H9 (cell line): ENCODE measurements around the gene PKDCC. TPM values are rescaled to one million over a fixed set of nuclear protein-coding genes. Genes with fewer than 3 reads are reported as not detected.

Experiments
- DNase-seq: peaks from one replicate; pipeline ENCODE4 v3.0.0-alpha.2; 2017
- H2AFZ ChIP-seq: one replicate; pipeline ENCODE4 v1.6.1; 2013; ENCODE audit warnings: mild to moderate bottlenecking, low read length, control low read depth, moderate library complexity
- H2AK5ac ChIP-seq: 2 replicates; pipeline ENCODE4 v1.6.1; 2013; ENCODE audit warnings: low read length, control low read depth, mixed read lengths; ENCODE audit not compliant: insufficient read length
- H2BK120ac ChIP-seq: one replicate; pipeline ENCODE4 v1.6.1; 2013; ENCODE audit warnings: low read depth, mild to moderate bottlenecking, low read length, control low read depth, inconsistent platforms; ENCODE audit not compliant: poor library complexity, severe bottlenecking
- H2BK12ac ChIP-seq: 2 replicates; pipeline ENCODE4 v1.6.1; 2013; ENCODE audit warnings: low read length, control low read depth, mixed read lengths, low read depth; ENCODE audit not compliant: insufficient read length
- H2BK15ac ChIP-seq: 2 replicates; pipeline ENCODE4 v1.6.1; 2013; ENCODE audit warnings: low read depth, low read length, control low read depth
- H2BK20ac ChIP-seq: one replicate; pipeline ENCODE4 v1.6.1; 2013; ENCODE audit warnings: low read depth, mild to moderate bottlenecking, low read length, control low read depth, inconsistent platforms; ENCODE audit not compliant: poor library complexity, severe bottlenecking
- H2BK5ac ChIP-seq: 2 replicates; pipeline ENCODE4 v1.6.1; 2013; ENCODE audit warnings: low read length, control low read depth, mixed read lengths; ENCODE audit not compliant: insufficient read length
- H3K14ac ChIP-seq: 2 replicates; pipeline ENCODE4 v1.6.1; 2013; ENCODE audit warnings: low read length, control low read depth; ENCODE audit not compliant: insufficient read depth
- H3K18ac ChIP-seq: 2 replicates; pipeline ENCODE4 v1.6.1; 2013; ENCODE audit warnings: low read depth, mild to moderate bottlenecking, mixed read lengths, low read length, control low read depth; ENCODE audit not compliant: insufficient read length
- H3K23ac ChIP-seq: 2 replicates; pipeline ENCODE4 v1.6.1; 2013; ENCODE audit warnings: low read length, control low read depth, mixed read lengths, low read depth; ENCODE audit not compliant: insufficient read length
- H3K23me2 ChIP-seq: 2 replicates; pipeline ENCODE4 v1.6.1; 2013; ENCODE audit warnings: low read depth, mild to moderate bottlenecking, mixed read lengths, low read length, control low read depth; ENCODE audit not compliant: insufficient read length, poor library complexity, severe bottlenecking
- H3K27ac ChIP-seq: 2 replicates; pipeline ENCODE4 v1.5.1; 2013; ENCODE audit warnings: low read length, control low read depth, mixed read lengths, low read depth; ENCODE audit not compliant: insufficient read length
- H3K27me3 ChIP-seq: 2 replicates; pipeline ENCODE4 v1.6.1; 2013; ENCODE audit warnings: low read length, control low read depth, inconsistent platforms; ENCODE audit not compliant: insufficient read depth
- H3K4ac ChIP-seq: 2 replicates; pipeline ENCODE4 v1.6.1; 2013; ENCODE audit warnings: low read depth, mild to moderate bottlenecking, control low read depth, inconsistent platforms, low read length, moderate library complexity
- H3K4me1 ChIP-seq: 2 replicates; pipeline ENCODE4 v1.6.1; 2013; ENCODE audit warnings: low read length, control low read depth, inconsistent platforms; ENCODE audit not compliant: insufficient read depth
- H3K4me2 ChIP-seq: 2 replicates; pipeline ENCODE4 v1.6.1; 2013; ENCODE audit warnings: low read length, control low read depth, mixed read lengths; ENCODE audit not compliant: insufficient read length, insufficient read depth
- H3K56ac ChIP-seq: 2 replicates; pipeline ENCODE4 v1.6.1; 2013; ENCODE audit warnings: low read depth, mild to moderate bottlenecking, mixed read lengths, low read length, control low read depth; ENCODE audit not compliant: insufficient read length
- H3K79me1 ChIP-seq: 2 replicates; pipeline ENCODE4 v1.6.1; 2013; ENCODE audit warnings: low read depth, mild to moderate bottlenecking, moderate library complexity, low read length, control low read depth, inconsistent platforms; ENCODE audit not compliant: insufficient read depth, poor library complexity, severe bottlenecking
- H3K79me2 ChIP-seq: 2 replicates; pipeline ENCODE4 v1.6.1; 2013; ENCODE audit warnings: low read length, control low read depth, inconsistent platforms; ENCODE audit not compliant: insufficient read depth
- H3K9ac ChIP-seq: 2 replicates; pipeline ENCODE4 v1.6.1; 2013; ENCODE audit warnings: low read length, control low read depth, mixed read lengths; ENCODE audit not compliant: insufficient read length; ENCODE audit errors: extremely low read depth
- H3K9me3 ChIP-seq: one replicate; pipeline ENCODE4 v1.6.1; 2013; ENCODE audit warnings: low read depth, low read length, inconsistent platforms; ENCODE audit not compliant: control insufficient read depth
- H3T11ph ChIP-seq: one replicate; pipeline ENCODE4 v1.6.1; 2013; ENCODE audit warnings: mild to moderate bottlenecking, low read length, control low read depth, inconsistent platforms
- H4K20me1 ChIP-seq: one replicate; pipeline ENCODE4 v1.6.1; 2013; ENCODE audit not compliant: control insufficient read depth, insufficient read length, insufficient read depth
- H4K5ac ChIP-seq: 2 replicates; pipeline ENCODE4 v1.6.1; 2013; ENCODE audit warnings: low read depth, mild to moderate bottlenecking, mixed read lengths, low read length, control low read depth; ENCODE audit not compliant: insufficient read length
- H4K8ac ChIP-seq: replicated peaks from 2 replicates; pipeline ENCODE4 v1.6.1; 2013; ENCODE audit warnings: low read length, control low read depth, mixed read lengths, low read depth; ENCODE audit not compliant: insufficient read length
- H4K91ac ChIP-seq: 2 replicates; pipeline ENCODE4 v1.6.1; 2013; ENCODE audit warnings: low read depth, mild to moderate bottlenecking, moderate library complexity, mixed read lengths, low read length, control low read depth; ENCODE audit not compliant: insufficient read length
- H3K27ac Mint-ChIP-seq, 3 experiments: 2 replicates in 2 of 3; 3 replicates in 1 of 3; pipeline ENCODE4 v1.8.0; 2020 to 2021; ENCODE audit warnings: mixed read lengths in 3 of 3, mild to moderate bottlenecking in 1 of 3, moderate library complexity in 1 of 3
- H3K27me3 Mint-ChIP-seq: 2 replicates; pipeline ENCODE4 v1.8.0; 2021; ENCODE audit warnings: low read depth, mild to moderate bottlenecking, moderate library complexity, mixed read lengths
- H3K36me3 Mint-ChIP-seq, 3 experiments: 2 replicates in 2 of 3; 3 replicates in 1 of 3; pipeline ENCODE4 v1.8.0; 2020 to 2021; ENCODE audit warnings: low read depth in 3 of 3, mixed read lengths in 3 of 3; ENCODE audit not compliant: insufficient read depth in 1 of 3
- H3K4me1 Mint-ChIP-seq, 2 experiments: 2 replicates each; pipeline ENCODE4 v1.8.0; 2020; ENCODE audit warnings: mixed read lengths in 2 of 2
- H3K4me3 Mint-ChIP-seq, 2 experiments: 2 replicates in 1 of 2; 3 replicates in 1 of 2; pipeline ENCODE4 v1.8.0; 2020 to 2021; ENCODE audit warnings: mild to moderate bottlenecking in 2 of 2, mixed read lengths in 2 of 2, moderate library complexity in 1 of 2
- H3K9me3 Mint-ChIP-seq, 2 experiments: 2 replicates in 1 of 2; 3 replicates in 1 of 2; pipeline ENCODE4 v1.8.0; 2020; ENCODE audit warnings: mild to moderate bottlenecking in 2 of 2, mixed read lengths in 2 of 2, moderate library complexity in 1 of 2
- WGBS: extraction: QIAGEN DNeasy Blood & Tissue Kit; methylation state at CpG from one replicate; pipeline ENCODE4 v1.1.7; 2013; ENCODE audit warnings: missing lambda C conversion rate, low lambda C conversion rate, mixed read lengths; ENCODE audit not compliant: insufficient read length; ENCODE audit errors: extremely low coverage; 5-methylcytosine and 5-hydroxymethylcytosine counted together
- total RNA-seq: library from RNA; stranded (reverse); gene quantifications from 2 replicates; pipeline ENCODE4 v1.2.1, GENCODE V29; 2021
- TF ChIP-seq, protein P1 (sequence below): fragments of 200-600 bp; sonication (generic); conservative IDR thresholded peaks from 3 replicates; pipeline ENCODE4 v1.8.0; 2021; ENCODE audit warnings: antibody characterized with exemption, mild to moderate bottlenecking

Gene PKDCC
- total RNA-seq, 1 experiment from 2014 or later = 134 TPM

DNA sequence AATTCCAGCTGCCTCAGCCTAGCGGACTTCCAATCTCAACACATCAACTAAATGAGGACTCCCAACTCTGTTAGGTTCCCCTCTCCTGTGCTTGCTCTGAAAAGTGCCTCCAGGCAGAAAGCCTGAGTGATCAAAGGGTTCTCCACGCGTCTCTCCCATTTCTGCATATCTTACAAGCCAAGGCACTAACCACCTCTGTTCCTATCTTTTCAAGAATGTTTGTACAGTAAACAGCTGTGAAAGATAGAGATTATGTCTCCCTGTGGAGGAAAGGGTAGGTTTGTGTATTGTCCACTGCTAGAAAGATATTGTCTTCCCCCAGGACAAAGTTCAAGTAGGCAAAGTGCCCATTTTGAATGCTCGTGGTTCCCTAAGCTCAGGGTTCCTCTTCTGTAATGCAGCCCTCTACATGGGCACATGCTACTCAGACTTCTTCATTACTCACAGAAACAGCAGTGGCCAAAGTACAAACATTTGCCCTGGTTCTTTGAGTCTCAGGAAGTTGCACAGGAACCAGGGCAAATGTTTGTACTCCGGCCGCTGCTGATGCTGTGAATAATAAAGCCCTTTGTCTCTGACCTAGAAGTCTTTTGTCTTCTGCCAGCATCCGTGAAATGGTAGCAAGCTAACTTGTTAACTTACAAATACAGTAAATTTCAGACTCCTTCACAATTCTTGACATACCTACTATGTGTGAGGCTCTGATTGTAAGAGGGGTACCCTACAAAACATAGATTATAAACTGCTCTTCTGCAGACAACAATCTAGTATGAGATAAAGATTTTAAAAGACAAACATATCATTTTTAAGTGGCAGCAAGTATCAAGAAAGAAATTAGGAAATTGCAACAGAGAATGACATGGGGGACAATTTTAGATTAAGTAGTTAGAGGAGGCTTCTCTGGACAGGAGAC, 44.5 kb downstream of the PKDCC start:
- Histone ChIP-seq H3K23ac (no peak overlapping the region), H2BK120ac (no peak overlapping the region), H3K4ac (no peak overlapping the region; the same call in 1 of the 2 replicates), H3K9ac (no peak overlapping the region), H4K91ac (no peak overlapping the region), H3K56ac (no peak overlapping the region), H3K18ac (no peak overlapping the region), H4K8ac (no peak overlapping the region), H3T11ph (no peak overlapping the region), H3K79me2 (no peaks in the 10 kb centered on the region), H2AFZ (no peak overlapping the region), H3K4me2 (peak overlapping the region; percentile 17), H2BK12ac (no peak overlapping the region), H4K20me1 (peaks cover 2% of the 10 kb centered on the region), H4K5ac (no peak overlapping the region), H2AK5ac (no peak overlapping the region), H2BK20ac (no peak overlapping the region), H3K23me2 (no peaks in the 10 kb centered on the region), H2BK15ac (no peak overlapping the region), H3K9me3 (no peaks in the 10 kb centered on the region), H3K79me1 (no peaks in the 10 kb centered on the region), H2BK5ac (no peak overlapping the region), H3K27me3 (no peaks in the 10 kb centered on the region; the same call in 1 of the 2 replicates), H3K14ac (no peak overlapping the region), H3K27ac (no peak overlapping the region), H3K4me1 (peaks cover 7% of the 10 kb centered on the region; the same call in 1 of the 2 replicates)
- TF ChIP-seq, protein P1, sequence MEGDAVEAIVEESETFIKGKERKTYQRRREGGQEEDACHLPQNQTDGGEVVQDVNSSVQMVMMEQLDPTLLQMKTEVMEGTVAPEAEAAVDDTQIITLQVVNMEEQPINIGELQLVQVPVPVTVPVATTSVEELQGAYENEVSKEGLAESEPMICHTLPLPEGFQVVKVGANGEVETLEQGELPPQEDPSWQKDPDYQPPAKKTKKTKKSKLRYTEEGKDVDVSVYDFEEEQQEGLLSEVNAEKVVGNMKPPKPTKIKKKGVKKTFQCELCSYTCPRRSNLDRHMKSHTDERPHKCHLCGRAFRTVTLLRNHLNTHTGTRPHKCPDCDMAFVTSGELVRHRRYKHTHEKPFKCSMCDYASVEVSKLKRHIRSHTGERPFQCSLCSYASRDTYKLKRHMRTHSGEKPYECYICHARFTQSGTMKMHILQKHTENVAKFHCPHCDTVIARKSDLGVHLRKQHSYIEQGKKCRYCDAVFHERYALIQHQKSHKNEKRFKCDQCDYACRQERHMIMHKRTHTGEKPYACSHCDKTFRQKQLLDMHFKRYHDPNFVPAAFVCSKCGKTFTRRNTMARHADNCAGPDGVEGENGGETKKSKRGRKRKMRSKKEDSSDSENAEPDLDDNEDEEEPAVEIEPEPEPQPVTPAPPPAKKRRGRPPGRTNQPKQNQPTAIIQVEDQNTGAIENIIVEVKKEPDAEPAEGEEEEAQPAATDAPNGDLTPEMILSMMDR = no peak
- no peaks in the 10 kb centered on the region for H3K36me3 Mint-ChIP-seq
- no peaks in the 10 kb centered on the region for H3K9me3 Mint-ChIP-seq
- no peak overlapping the region for H3K27ac Mint-ChIP-seq
- peaks cover 17 to 19% of the 10 kb centered on the region in 2 experiments for H3K4me1 Mint-ChIP-seq
- H3K27me3 Mint-ChIP-seq = peaks cover 49% of the 10 kb centered on the region
- WGBS = no CpG with 5 or more reads among the region's 7 CpGs
- DNase-seq = no peak
- no peak overlapping the region; a peak in 1 of 5 replicates for H3K4me3 Mint-ChIP-seq
